HG02763 (cell line): ENCODE results near the gene FAM181A.

Experiments
- ATAC-seq: cut with Tn5 transposase; IDR thresholded peaks from one replicate; pipeline ENCODE4 v1.9.1; 2021; ENCODE audit warnings: mild to moderate bottlenecking, moderate library complexity; ENCODE audit not compliant: unreplicated experiment

Gene FAM181A

DNA sequence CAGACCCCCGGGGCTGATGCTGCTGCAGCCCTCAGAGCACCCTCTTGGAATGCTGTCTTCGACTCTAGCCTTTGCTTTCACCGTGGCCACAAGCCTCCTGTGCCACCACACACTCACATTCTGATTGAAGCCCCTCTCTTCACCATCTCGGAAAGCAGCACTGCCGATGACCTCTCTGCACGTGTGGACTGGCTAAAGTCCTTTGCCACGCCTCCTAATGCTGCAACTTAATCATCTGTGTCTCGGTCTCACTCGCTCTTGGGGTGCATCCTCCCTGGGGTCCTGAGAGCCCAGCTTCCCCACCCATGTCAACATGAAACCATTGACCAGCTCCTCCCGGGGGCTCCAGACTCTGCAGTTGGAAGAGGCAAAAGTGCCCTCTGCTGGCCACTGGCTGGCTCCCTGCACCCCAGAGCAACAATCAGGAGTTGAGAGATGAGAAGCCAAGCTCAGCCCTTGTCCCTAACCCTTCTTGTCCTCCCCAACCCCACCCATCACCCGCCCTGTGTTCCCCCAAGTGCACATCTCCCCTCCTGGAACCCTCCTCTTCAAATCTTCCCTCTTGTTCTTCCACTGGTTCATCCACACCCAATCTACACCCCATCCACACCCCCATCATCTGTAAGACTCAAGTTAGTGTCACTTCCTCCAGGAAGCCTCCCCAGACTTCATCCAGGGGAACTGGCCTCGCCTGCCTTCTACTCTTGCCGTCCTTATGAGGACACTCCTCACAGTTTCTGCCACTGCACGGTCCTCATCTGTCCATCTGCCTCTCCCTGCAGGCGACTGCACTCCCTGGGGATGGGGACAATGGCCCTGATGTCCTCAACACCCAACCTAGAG, 23.6 kb upstream of the FAM181A start:
- no peak for ATAC-seq

DNA sequence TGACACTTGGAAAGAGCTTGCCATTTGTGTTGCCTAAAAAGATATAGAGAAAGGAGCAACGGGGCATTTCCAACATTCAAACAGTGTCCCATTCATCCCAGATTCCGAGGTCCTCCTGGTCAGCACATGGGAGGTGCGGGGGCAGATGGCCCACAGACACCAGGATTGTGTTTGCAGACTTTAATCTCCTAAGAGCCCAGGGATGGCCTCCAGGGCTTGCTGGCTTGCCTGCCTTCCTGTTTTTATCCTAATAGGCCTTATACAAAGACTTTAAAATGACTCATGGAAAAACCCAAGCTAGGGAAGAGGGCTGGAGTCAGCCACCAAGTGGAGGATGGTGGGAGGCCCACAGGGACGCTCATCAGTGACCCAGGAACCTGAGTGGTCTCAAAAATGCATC, 21.5 kb upstream of the FAM181A start:
- no peak for ATAC-seq

DNA sequence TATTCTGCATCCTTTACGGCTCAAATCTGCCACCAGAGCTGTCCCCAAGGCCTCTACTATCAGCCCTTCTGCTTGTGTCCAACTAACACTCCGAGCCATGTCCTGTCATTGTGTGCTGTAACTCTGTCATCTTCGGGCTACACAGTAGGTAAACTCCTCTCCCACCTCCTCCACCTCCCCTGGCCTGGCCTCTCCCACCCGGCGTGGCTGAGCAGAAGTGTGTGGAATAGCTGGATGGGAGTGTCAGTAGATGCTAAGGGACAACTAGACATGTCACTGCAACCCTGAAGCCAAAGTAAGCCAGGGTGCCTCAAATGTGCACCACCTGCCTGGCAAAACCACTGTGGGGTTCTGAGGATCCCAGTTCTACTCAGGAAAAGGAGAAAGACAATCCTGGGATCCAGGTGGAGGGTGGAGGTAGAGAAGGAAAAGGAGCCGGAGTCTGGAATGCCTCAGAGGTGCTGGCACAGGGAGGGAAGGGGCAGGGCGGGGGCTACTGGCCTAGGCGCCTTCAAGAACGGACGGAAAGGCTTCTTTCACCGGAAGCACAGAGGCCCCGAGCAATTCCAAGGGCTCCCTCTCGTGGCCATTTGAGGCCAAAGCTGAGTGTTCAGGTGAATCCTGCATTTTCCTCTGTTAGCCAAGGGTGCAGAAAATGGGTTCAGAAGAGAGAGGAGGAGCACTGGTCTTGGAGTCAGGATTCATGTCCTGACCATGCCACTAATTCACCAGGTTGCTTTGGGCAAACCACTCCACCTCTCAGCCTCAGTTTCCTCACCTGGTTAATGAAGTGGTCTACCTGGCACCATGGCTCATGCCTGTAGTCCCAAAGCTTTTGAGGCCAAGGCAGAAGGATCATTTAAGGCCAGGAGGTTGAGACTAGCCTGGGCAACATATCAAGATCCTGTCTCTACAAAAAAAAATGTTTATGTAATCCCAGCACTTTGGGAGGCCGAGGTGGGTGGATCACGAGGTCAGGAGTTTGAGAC, 20.5 kb upstream of the FAM181A start:
- no peak for ATAC-seq

DNA sequence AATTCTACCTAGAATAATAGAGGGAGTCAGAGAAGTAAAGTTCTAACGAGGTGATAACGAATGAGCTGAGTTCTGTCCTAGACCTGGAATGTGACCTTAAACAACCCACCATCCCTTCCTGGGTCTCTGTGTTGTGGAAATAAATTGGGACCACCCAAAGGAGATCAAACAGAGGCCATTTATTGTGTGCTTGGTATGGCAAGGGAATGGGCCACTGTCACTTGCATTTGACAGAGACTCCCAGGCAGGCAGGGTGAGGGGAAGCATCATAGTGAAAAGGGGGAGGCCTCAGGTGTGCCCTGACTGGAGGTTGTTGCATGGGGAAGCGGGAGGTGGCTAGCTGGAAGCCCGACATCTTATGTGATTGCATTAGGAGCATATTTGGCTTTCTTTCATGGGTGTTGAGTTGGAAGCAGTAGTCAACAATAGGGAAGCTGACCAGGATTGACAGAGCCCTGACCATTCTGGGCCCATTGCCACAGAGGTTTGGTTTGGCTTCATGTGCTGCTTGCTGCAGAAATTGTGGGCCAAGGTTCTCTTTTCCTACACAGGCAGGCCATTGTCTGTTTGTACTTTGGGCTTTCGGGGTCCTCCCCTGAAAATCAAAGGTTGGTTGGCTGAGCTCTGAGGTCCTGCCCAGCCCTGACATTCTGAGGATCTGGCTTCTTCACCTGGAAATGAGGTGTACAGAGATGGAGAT, 17.6 kb upstream of the FAM181A start:
- ATAC-seq = no peak

DNA sequence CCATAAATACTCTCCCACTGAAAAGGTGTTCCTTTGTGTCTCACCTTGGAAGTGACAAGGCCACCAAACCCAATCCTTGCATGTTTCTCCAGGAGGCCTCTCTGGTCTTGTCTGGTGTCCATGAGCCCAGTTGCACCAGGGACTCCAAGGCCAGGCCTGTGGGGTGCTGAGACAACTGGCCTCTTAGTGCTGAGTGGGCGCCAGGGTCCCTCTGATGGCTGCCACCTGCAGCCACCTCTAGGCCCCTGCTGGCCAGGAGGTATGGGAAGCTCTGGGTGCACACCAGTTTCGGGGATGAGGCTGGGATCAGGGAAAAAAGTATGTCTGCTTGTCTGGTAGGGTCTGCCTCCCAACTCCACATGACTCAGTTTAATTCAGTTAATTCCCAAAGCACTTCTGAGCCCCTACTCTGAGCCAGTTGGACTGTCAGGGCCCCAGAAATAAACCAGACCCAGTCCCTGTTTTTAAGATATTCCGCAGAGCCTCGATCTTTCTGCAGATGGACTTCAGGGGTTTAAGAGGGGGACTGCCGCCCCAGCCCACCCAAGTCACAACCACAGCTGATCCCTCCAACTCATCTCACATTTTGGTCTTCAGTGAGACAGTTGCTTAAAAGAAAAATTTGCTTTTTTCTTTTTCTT, 15.0 kb upstream of the FAM181A start:
- ATAC-seq = no peak

DNA sequence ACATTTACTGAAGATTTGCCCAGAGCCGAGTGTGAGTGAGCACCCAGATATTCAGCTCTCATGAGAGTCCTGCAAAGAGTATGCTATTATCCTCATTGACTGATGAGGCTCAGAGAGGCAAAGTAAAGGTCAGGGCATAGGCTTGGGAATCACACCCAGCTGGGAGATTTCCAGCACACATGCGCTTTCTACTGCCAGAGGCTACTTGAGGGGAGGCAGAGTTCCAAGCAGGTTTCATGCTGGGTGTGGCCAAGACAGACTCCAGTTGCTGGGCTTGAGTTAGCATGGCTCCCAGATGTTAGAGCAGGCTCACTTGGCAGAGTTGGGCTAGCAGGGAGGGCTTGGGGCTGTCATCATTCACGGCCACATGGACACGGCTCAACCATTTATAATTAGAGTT, 14.4 kb upstream of the FAM181A start:
- ATAC-seq = no peak

DNA sequence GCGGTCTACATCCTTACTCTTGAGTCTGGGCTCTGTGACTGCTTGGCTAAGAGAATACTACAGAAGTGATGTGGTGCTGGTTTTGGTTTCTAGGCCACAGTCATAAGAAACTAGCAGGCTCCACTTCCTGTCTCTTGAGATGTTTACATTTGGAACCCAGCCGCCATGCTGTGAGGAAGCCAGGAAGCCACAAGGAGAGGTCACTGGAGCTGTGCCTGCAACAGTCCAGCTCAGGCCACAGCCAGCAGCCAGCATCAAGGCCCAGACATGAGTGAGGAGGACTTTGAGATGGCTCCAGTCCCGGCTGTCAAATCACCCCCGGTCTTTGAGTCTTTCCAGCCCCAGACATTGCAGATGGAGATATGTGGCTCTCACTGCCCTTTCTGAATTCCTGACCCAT, 12.9 kb upstream of the FAM181A start:
- ATAC-seq = no peak

DNA sequence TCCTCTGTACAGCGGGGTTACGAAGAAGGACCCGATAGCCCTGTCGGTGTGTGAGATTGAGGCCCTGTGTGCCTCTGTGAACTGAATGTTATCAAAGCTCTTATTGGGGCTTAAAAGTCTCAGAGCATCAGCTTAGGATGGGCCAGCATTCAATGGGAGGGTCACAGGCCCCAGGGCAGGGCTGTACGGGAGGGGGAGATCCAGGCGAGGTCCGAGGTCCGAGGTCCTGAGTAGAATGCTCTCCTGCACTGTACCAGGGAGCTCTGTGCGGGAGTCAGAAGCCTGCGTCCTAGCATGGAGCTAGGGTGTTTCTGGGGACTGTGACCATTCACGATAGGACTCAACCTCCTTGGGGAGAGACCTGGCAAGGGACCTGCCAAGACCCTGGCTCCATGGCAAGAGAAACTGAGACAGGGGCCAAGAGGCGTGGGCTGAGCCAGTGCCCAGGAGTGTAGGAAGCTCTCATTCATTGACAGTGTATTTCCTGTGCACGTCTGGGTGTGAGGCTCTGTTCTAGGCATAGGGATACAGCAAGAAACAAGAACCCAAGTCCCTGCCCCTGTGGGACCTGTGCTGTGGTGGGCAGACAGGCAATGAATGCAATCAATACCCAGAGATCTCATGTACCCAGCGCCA, 12.0 kb upstream of the FAM181A start:
- no peak for ATAC-seq

DNA sequence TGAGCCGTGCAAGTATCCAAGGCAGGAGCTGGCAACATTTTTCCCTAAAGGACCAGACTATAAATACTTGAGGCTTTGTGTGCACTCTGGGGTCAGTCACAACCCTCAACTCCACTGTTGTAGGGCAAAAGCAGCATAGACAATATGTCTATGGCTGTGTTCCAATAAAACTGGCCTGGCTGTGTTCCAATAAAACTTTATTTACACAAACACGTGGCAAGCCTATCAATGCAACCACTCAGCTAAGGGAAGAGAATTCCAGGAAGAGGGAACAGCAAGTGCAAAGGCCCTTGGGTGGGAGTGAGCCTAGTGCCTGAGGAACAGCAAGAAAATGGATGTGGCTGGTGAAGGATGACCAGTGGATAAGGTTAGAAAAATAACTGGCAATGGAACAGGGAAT, 11.3 kb upstream of the FAM181A start:
- no peak for ATAC-seq

DNA sequence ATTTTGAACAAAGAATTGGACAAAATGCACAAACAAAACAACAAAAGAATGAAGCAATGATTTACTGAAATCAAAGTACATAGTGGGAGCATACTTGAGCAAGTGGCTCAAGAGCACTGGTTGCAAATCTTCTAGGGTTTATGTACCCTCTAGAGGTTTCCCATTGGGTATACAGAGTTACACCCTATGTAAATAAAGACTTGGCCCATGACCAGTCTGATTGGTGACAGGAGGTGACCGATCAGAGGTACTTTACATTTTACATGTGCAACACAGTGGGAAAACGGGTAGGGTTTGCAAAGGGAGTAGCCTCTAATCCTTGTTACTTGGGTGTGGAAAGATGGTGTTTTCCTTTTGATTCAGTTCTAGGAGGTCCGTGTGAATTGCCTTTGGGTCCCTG, 10.6 kb upstream of the FAM181A start:
- ATAC-seq = no peak

DNA sequence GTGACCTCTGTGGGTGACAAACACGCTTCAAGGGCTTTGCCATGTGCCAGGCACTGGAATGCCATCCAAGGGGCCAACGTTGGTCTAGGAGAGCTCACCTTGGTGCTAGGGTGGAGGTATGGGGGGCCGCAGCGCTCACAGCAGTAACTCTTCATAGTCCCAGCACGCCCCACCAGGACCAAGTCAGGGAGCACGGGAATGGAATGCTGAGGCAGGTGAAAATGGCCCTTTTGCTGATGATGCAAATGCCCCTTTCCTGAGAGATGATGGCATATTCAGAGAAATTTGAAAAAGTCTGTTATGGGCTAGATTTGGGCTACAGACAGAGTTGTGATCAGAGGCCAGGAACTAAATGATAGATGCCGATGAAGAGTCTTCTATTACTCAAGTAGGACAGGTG, 10.0 kb upstream of the FAM181A start:
- ATAC-seq = no peak

DNA sequence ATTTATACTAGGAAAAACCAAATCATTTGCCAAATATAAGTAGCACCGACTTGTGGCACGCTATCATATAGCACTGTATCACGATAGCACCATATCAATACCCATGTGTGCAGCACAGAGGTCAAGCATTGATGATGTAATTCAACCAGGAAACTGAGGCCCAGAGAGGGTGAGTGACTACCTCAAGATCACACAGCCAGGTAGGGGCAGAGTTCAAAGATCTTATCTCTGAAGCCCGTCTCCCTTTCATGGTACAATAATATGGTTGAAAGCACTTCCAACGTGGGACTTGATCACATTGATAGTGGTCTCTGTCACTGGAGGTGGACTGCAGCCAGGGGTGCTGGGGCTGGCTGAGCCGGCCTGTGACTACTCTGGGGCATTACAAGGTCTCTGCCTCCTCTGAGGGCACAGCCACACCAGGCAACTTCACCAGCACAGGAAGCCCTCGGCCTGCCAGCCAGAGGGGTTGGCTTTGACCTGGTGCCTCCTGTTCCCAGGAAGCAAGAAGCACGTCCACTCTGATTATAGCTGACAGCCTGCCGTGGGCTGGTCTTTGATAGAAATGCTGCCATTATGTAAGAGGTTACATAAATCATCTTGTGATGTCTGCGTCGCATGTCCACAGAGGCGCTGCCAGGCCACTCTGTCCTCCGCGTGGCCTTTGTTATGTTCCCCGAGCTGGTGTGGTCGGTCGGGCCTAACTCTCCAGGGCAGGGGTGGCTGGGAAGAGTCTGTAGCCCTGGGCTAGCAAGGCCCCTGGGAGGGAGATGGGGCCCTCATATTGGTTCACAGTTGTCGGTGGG, 5.9 kb upstream of the FAM181A start:
- no peak for ATAC-seq

DNA sequence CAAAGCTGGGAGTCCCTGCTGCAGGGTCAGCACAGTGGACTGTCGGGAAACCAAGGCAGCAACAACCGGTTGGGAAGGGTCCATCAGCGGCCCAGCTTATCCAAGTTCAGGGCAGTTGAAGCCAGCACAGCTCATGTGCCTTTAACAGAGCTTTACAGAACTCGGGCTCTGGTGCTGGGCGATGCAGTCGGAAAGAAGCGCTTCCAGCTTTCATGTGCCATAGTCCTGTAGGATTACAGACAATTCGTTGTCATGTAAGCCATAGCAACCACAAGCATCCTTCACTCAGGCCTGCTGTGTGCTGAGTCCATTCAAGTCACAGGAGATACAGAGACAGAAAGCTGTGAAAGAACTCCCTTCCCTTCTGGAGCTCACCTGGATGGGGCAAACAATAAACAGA, 3.5 kb upstream of the FAM181A start:
- ATAC-seq = no peak

DNA sequence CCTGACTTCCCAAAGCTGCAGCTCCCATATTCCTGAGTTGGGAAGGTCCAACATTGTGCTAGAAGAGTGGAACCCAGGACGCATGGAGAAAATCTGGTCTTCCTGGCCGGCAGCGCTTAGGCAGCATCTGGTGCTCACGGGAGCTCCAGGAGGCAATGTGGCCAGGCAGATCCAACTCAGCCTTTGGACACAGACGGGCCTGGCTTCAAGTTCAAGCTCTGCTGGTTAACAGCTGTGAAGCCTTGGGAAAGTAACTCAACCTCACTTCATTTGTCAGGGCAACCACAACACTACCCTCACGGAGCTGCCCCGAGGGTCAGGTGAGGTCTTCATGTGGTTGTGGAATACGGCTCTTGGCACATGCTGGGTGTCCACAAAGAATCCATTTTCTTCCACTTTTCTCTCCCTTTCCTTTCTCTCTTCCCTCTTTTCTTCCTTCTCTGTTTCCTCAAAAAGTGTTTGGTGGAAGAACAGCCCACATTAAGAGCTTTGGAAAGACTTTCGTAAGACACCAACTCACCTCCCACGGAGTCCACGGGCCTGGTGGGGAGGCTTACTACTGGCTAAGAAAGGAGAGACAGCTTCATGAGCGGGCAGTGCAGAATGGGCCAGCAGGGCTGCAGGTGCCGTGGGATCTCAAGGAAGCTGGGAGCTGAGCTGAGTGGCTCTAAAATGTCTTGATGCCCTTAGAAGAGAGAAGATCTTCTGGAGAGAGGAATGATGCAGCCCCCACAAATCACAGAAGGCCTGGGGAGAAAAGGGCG, 2.4 kb upstream of the FAM181A start:
- ATAC-seq = no peak

DNA sequence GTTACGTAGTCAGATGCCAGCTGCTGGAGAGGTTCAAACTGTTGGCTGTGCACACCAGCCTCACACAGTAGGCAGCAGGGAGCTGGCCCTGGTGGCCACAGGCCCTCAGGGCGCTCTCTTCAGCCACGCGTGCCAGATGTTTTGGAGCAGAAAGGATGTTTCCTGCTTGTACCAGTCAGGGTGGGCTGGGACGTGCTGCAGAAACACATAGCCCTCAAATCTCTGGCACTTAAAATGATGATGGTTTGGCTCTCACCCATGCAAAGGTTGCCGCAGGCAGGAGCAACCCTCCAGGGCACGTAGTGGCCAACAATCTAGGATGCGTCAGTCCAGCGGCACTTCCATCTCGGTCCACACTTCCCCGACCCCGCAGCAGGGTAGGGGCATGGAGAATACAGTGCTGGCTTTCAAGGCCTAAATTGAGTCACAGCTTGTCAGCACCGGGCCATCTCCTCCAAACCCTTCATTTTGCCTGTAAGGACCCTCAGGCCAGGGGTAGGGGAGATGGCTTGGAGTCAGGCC, 1.7 kb upstream of the FAM181A start:
- no peak for ATAC-seq

DNA sequence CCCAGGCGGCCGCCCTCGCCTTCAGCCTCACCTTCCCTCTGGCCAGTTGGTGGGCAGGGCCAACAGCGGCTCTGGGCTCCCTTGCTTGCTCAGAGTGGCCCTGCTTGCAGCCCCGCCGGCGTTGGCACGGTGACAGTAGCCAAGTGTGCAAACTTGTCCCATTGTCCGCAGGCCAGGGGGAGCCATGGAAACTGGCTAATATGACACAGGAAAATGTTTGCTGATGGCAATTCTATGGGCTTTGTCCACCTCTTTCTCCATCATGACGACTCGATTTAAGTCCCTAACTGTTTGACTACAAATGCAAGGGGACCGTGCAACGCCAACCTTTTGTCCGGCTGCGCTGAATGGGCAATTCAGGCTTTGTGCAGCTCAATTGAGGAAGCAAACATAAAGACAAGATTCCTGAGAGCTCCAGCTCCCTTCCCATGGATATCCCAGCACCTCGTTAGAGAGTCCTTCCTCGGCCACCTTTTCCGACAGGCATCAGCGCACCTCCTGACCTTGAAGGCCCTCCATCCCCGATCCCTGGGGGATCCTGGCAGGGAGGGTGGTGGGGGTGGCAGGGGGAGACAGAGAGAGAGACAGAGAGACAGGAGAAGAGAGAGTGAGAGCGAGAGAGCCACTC, 785 bp upstream of the FAM181A start:
- no peak for ATAC-seq

DNA sequence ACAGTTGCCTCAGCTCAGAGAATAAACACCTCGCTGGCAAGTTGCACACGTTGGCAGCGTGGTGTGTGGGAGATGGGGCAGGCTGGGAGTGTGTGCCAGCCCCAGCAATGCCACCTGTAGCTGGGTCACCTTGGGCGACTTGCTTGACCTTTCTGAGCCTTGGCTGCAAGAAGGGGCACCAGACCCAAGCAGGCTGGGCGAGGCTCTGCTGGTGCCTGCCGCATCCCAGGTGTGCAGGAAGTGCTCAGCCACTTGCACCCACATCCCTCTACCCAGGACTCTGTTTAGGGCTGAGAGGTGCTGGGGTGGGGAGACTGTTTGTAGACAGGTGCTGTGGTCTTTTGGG, 629 bp downstream of the FAM181A start:
- ATAC-seq = no peak
